PC-3 (cell line): ENCODE data around the gene RIOX2.

Source experiments
- EZH2 ChIP-seq: fragments of 300-600 bp; sonication (generic); IDR thresholded peaks from one replicate; pipeline ENCODE4 v1.6.1; 2017; ENCODE audit warnings: antibody characterized with exemption, mild to moderate bottlenecking, low read length; ENCODE audit not compliant: unreplicated experiment
- TF ChIP-seq, protein P1 (sequence below): fragments of 300-600 bp; sonication (generic); conservative IDR thresholded peaks from 2 replicates; pipeline ENCODE4 v1.5.1; 2017; ENCODE audit warnings: antibody characterized with exemption, low read depth, mild to moderate bottlenecking, low read length

DNA sequence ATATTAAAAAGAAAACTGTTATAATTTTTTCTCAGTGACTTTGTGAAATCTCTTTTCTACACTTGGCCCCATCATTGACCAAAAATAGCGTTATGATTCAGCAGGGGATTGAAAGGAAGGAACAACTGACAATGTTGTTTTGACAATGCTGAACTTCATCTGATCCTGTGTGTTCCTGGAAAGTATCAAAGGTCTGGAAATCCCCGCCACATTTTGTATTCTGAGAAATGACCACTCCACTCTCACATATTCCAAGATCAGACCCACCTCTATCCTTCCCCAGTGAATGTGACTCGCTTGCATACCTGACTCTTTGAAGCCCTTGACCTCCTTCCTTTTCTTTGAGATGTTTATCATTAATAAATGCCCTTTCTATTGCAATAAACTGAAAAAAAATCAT lies 9.7 kb upstream of the RIOX2 start:
- TF ChIP-seq, protein P1, sequence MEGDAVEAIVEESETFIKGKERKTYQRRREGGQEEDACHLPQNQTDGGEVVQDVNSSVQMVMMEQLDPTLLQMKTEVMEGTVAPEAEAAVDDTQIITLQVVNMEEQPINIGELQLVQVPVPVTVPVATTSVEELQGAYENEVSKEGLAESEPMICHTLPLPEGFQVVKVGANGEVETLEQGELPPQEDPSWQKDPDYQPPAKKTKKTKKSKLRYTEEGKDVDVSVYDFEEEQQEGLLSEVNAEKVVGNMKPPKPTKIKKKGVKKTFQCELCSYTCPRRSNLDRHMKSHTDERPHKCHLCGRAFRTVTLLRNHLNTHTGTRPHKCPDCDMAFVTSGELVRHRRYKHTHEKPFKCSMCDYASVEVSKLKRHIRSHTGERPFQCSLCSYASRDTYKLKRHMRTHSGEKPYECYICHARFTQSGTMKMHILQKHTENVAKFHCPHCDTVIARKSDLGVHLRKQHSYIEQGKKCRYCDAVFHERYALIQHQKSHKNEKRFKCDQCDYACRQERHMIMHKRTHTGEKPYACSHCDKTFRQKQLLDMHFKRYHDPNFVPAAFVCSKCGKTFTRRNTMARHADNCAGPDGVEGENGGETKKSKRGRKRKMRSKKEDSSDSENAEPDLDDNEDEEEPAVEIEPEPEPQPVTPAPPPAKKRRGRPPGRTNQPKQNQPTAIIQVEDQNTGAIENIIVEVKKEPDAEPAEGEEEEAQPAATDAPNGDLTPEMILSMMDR = no peak
- TF ChIP-seq EZH2 = no peak
